Aorta (tissue), 5 donors: ENCODE results near the gene PCDHGB6. TPM values are rescaled to one million over a fixed set of nuclear protein-coding genes. Genes with fewer than 3 reads are reported as not detected.
"Not testable (repeated sequence)": the region's sequence is repeated elsewhere in the genome, so short reads cannot be mapped to it uniquely, and the experiment has no call there.

Source experiments
- ATAC-seq: fragments of 200-7000 bp; cut with Tn5 transposase; one replicate; pipeline ENCODE4 v1.9.1; 2022; ENCODE audit warnings: moderate library complexity; ENCODE audit not compliant: low FRiP score
- DNase-seq, 2 donors: peaks; one replicate each; pipeline ENCODE4 v3.0.0-alpha.2; 2020
- H3K27ac ChIP-seq, 2 donors: one replicate each; pipeline ENCODE4 v1.5.1; 2013; ENCODE audit warnings: low read length in 2 of 2, mild to moderate bottlenecking in 2 of 2, moderate library complexity in 2 of 2, control low read depth in 1 of 2, inconsistent platforms in 1 of 2, low read depth in 1 of 2
- H3K27me3 ChIP-seq, 2 donors: one replicate each; pipeline ENCODE4 v1.6.1; 2013; ENCODE audit warnings: control low read depth in 1 of 2, low read length in 1 of 2, mild to moderate bottlenecking in 1 of 2, moderate library complexity in 1 of 2; ENCODE audit not compliant: insufficient read depth in 2 of 2, control insufficient read depth in 1 of 2
- H3K36me3 ChIP-seq, 2 donors: one replicate each; pipeline ENCODE4 v1.6.1; 2013; ENCODE audit warnings: control low read depth in 1 of 2, low read length in 1 of 2, mild to moderate bottlenecking in 1 of 2; ENCODE audit not compliant: insufficient read depth in 2 of 2, control insufficient read depth in 1 of 2
- H3K4me1 ChIP-seq, 2 donors: one replicate each; pipeline ENCODE4 v1.6.1; 2013; ENCODE audit warnings: low read length in 2 of 2, control low read depth in 1 of 2, mild to moderate bottlenecking in 1 of 2, moderate library complexity in 1 of 2; ENCODE audit not compliant: insufficient read depth in 2 of 2, control insufficient read depth in 1 of 2
- H3K4me3 ChIP-seq, 2 donors: one replicate each; pipeline ENCODE4 v1.5.1; 2013; ENCODE audit warnings: low read length in 2 of 2, control low read depth in 1 of 2, mild to moderate bottlenecking in 1 of 2
- H3K9me3 ChIP-seq: one replicate; pipeline ENCODE4 v1.6.1; 2013; ENCODE audit warnings: mild to moderate bottlenecking, low read length; ENCODE audit not compliant: control insufficient read depth
- WGBS, 2 donors: extraction: QIAGEN DNeasy Blood & Tissue Kit; methylation state at CpG; one replicate each; pipeline ENCODE4 v1.1.7; 2013; 5-methylcytosine and 5-hydroxymethylcytosine counted together
- intact Hi-C, 2 donors: fragments of 100-400 bp; cut with DNase I; formaldehyde crosslinking; loops; one replicate each; pipeline versions ENCODE4 v1.14.2 to v1.15.0; 2022
- polyA plus RNA-seq, 2 donors: library from polyadenylated mRNA; stranded (reverse); fragments of 200-250 nt; gene quantifications; one replicate each; pipeline ENCODE4 v1.2.3, GENCODE V29; 2013
- total RNA-seq, 2 donors: library from RNA; stranded (reverse); fragmentation: NEBNext Ultra II Directional; extraction: Animal tissue kit (Norgen Biotek cat#: 25700); gene quantifications; one replicate each; pipeline ENCODE4 v1.2.1, GENCODE V29; 2021
- donor health status: healthy with polysubstance abuse.
- donor health status: Bipolar disorder and iron deficiency.
- donor health status: DM: no; HTN: no; CAD: no.
- donor health status: DM: no; HTN: no; CAD: no.
- donor health status: DM: yes; HTN: yes; CAD: no.

Gene PCDHGB6
- total and polyA plus RNA-seq, 4 donors = 0.38 to 14.6 (median 5.9) TPM

DNA sequence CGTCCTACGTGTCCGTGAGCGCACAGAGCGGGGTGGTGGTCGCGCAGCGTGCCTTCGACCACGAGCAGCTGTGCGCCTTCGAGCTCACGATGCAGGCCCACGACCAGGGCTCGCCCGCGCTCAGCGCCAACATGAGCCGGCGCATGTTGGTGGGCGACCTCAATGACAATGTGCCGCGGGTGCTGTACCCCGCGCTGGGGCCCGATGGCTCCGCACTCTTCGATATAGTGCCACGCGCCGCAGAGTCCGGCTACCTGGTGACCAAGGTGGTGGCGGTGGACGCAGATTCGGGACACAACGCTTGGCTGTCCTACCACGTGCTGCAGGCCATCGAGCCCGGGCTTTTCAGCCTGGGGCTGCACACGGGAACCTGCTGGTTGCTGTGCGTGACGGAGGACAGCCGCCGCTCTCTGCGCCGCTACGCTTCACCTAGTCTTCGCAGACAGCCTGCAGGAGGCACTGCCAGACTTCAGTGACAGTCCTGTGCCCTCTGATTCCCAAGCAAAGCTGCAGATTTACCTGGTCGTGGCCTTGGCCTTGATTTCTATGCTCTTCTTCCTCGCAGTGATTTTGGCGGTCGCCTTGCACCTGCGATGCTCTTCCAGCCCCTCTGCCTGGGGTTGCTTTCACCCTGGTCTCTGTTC, 20.1 kb downstream of the PCDHGB6 start:
- Histone ChIP-seq H3K36me3 (no peaks in the 10 kb centered on the region), H3K4me1 (no peaks in the 10 kb centered on the region), H3K4me3 (no peak overlapping the region), H3K27me3 (no peaks in the 10 kb centered on the region), H3K27ac (no peak overlapping the region), H3K9me3 (peaks cover 40% of the 10 kb centered on the region)
- ATAC-seq = no peak
- intact Hi-C loops = no loop called here
- no peak for DNase-seq
- WGBS, 2 donors = 35 to 39% methylated on average over 53 of the region's 53 CpGs

DNA sequence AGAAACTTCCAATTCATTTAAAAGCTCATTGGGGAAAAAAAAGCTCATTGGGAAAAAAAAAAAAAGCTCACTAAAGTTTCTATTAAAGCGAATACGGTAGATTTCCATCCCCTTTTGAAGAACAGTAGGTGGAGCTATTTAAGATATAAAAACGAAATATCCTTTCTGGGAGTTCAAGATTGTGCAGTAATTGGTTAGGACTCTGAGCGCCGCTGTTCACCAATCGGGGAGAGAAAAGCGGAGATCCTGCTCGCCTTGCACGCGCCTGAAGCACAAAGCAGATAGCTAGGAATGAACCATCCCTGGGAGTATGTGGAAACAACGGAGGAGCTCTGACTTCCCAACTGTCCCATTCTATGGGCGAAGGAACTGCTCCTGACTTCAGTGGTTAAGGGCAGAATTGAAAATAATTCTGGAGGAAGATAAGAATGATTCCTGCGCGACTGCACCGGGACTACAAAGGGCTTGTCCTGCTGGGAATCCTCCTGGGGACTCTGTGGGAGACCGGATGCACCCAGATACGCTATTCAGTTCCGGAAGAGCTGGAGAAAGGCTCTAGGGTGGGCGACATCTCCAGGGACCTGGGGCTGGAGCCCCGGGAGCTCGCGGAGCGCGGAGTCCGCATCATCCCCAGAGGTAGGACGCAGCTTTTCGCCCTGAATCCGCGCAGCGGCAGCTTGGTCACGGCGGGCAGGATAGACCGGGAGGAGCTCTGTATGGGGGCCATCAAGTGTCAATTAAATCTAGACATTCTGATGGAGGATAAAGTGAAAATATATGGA, 22.7 kb downstream of the PCDHGB6 start, which contains the start of gene PCDHGA12:
PCDHGA12 (plus strand) TSS at position 176 of the 782 bp plus-strand sequence; CDS start at position 429, 253 bp downstream.
- peak in 1 of 2 donors; percentile 77 for DNase-seq
- Histone ChIP-seq H3K27ac (no peak within 1 kb of the TSS), H3K27me3 (no peaks in the 10 kb centered on the region), H3K36me3 (no peaks in the 10 kb centered on the region), H3K9me3 (peaks cover 39% of the 10 kb centered on the region), H3K4me1 (no peaks in the 10 kb centered on the region), H3K4me3 (no peak within 1 kb of the TSS)
- 12 to 15% methylated on average over 33 of the region's 33 CpGs for WGBS, 2 donors
- ATAC-seq = peak; percentile 72
- intact Hi-C loops = no loop called here

DNA sequence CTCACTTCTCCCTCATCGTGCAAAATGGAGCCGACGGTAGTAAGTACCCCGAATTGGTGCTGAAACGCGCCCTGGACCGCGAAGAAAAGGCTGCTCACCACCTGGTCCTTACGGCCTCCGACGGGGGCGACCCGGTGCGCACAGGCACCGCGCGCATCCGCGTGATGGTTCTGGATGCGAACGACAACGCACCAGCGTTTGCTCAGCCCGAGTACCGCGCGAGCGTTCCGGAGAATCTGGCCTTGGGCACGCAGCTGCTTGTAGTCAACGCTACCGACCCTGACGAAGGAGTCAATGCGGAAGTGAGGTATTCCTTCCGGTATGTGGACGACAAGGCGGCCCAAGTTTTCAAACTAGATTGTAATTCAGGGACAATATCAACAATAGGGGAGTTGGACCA, 23.5 kb downstream of the PCDHGB6 start:
- intact Hi-C loops = no loop called here
- no peak for DNase-seq
- peaks cover 36% of the 10 kb centered on the region for H3K9me3 ChIP-seq
- no peaks in the 10 kb centered on the region for H3K4me1 ChIP-seq
- no peak overlapping the region for H3K4me3 ChIP-seq
- H3K27ac ChIP-seq = no peak overlapping the region
- no peaks in the 10 kb centered on the region for H3K27me3 ChIP-seq
- 12 to 15% methylated on average over 37 of the region's 37 CpGs for WGBS, 2 donors
- ATAC-seq = no peak
- H3K36me3 ChIP-seq = no peaks in the 10 kb centered on the region

DNA sequence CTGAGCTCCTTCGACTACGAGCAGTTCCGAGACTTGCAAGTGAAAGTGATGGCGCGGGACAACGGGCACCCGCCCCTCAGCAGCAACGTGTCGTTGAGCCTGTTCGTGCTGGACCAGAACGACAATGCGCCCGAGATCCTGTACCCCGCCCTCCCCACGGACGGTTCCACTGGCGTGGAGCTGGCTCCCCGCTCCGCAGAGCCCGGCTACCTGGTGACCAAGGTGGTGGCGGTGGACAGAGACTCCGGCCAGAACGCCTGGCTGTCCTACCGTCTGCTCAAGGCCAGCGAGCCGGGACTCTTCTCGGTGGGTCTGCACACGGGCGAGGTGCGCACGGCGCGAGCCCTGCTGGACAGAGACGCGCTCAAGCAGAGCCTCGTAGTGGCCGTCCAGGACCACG, 24.5 kb downstream of the PCDHGB6 start:
- H3K4me3 ChIP-seq, intact Hi-C loops, H3K27ac ChIP-seq, H3K27me3 ChIP-seq, ATAC-seq, H3K36me3 ChIP-seq, DNase-seq, H3K4me1 ChIP-seq: not testable (repeated sequence)
- peaks cover 31% of the 10 kb centered on the region for H3K9me3 ChIP-seq
- WGBS, 2 donors = 27 to 29% methylated on average over 35 to 38 of the region's 38 CpGs

DNA sequence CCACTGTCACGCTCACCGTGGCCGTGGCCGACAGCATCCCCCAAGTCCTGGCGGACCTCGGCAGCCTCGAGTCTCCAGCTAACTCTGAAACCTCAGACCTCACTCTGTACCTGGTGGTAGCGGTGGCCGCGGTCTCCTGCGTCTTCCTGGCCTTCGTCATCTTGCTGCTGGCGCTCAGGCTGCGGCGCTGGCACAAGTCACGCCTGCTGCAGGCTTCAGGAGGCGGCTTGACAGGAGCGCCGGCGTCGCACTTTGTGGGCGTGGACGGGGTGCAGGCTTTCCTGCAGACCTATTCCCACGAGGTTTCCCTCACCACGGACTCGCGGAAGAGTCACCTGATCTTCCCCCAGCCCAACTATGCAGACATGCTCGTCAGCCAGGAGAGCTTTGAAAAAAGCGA, 24.9 kb downstream of the PCDHGB6 start:
- ATAC-seq, intact Hi-C loops, H3K27me3 ChIP-seq, H3K36me3 ChIP-seq, DNase-seq, H3K4me3 ChIP-seq, H3K27ac ChIP-seq, H3K4me1 ChIP-seq: not testable (repeated sequence)
- H3K9me3 ChIP-seq = peaks cover 29% of the 10 kb centered on the region
- 21 to 23% methylated on average over 25 to 29 of the region's 29 CpGs for WGBS, 2 donors

DNA sequence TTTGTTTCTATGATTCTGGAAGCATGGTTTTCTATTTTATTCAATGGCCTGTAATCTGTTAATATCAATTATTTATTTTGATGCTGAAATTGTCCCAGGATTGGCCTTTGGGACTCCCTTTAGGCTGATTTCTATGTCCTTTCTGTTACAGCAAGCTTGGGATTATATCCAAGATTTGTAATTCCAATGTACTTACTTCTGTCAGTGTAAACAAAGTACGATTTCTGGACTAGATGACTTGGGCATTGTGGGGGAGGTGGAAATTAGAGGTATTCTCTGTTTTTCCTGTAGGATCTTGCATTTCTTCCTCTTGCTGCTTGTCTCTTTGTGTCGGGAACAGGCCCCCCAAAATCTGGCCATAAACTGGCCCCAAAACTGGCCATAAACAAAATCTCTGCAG, 26.2 kb downstream of the PCDHGB6 start:
- H3K36me3 ChIP-seq = no peaks in the 10 kb centered on the region
- DNase-seq (no peak), ATAC-seq (no peak)
- H3K27me3 ChIP-seq = no peaks in the 10 kb centered on the region
- H3K9me3 ChIP-seq = peaks cover 24% of the 10 kb centered on the region
- H3K4me3 ChIP-seq = no peak overlapping the region
- no peaks in the 10 kb centered on the region for H3K4me1 ChIP-seq
- no peak overlapping the region for H3K27ac ChIP-seq
- 73 to 76% methylated on average over 2 of the region's 2 CpGs for WGBS, 2 donors
- intact Hi-C loops = no loop called here

DNA sequence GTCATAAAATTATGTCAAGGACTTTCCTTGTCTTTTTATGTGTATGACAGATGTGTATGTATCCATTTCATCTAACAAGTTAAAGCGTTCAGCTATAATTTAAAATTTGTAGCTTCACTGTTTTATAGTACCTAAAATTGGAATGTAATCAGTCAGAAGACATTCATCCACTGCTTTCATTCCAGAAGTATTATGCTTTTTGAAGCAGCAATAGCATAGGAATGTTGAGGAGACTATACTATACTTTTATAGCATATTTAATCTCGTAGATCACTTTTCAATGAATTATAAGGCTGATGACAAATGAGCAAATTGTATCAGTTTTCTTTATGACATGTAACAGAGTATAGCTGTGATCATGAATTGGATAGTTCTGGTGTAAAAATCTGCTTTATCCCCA, 29.4 kb downstream of the PCDHGB6 start:
- Histone ChIP-seq H3K27ac (no peak overlapping the region), H3K36me3 (no peaks in the 10 kb centered on the region), H3K27me3 (no peaks in the 10 kb centered on the region), H3K9me3 (peaks cover 24% of the 10 kb centered on the region), H3K4me3 (no peak overlapping the region), H3K4me1 (no peaks in the 10 kb centered on the region)
- DNase-seq (no peak), ATAC-seq (no peak)
- 89 to 93% methylated on average over 2 of the region's 2 CpGs for WGBS, 2 donors
- intact Hi-C loops = no loop called here

DNA sequence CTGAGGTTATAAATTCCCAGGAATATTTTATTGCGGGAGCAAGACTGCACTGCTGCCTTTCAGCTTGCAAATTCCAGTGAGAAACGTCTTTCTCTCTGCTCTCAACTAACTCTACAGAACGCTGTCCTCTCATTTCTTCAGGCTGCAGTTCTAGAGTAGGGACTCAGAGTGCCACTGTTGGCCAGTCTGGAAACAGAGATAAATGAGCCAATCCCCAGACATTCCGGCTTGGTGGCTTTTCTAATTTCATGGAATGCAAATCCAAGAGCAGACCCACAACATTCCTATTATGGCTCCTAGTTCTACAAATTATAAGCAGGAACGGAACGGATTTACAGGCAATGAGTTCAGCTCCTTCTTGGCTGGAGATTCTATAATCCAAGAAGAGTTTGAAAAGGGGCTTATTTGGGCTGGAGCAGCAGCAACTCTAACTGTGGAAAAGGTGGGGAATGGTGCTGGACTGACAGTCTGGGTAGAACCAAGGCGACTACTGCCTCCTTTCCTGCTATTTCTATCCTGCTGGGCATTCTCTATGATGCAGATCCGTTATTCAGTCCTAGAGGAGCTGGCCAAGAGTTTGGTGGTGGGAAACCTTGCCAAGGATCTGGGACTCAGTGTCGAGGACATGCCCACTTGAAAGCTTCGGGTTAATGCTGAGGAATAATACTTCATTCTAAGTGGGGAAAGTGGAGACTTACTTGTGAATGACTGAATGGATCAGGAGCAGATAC, 31.8 kb downstream of the PCDHGB6 start:
- intact Hi-C loops = no loop called here
- peaks cover 18% of the 10 kb centered on the region for H3K9me3 ChIP-seq
- no peak for ATAC-seq

More for the DNA sequence above, 31.8 kb downstream of the PCDHGB6 start:
- DNase-seq = no peak
- Histone ChIP-seq H3K27me3 (no peaks in the 10 kb centered on the region), H3K27ac (no peak overlapping the region), H3K4me1 (no peaks in the 10 kb centered on the region), H3K4me3 (peak overlapping the region in 1 of 2 donors; percentile 26), H3K36me3 (no peaks in the 10 kb centered on the region)
- WGBS, 2 donors = 64 to 65% methylated on average over 10 of the region's 10 CpGs
